Body of pancreas (tissue), 4 donors: ENCODE results near the gene EFCAB9. TPM values are rescaled to one million over a fixed set of nuclear protein-coding genes. Genes with fewer than 3 reads are reported as not detected.

Experiments used
- ATAC-seq: fragments of 150-250 bp; one replicate; pipeline ENCODE4 v1.9.1; 2016
- DNase-seq, 4 donors: peaks; one replicate each; pipeline ENCODE4 v3.0.0-alpha.2; 2019
- H3K27ac ChIP-seq, 4 donors: fragments of 200-600 bp; sonication (generic); 1 replicate in 3 of 4; 2 replicates in 1 of 4; pipeline versions ENCODE4 v1.5.1 to v1.6.1; 2016 to 2019; ENCODE audit warnings: mild to moderate bottlenecking in 1 of 4, mixed read lengths in 1 of 4, moderate library complexity in 1 of 4
- H3K27me3 ChIP-seq, 2 donors: fragments of 200-600 bp; sonication (generic); one replicate each; pipeline ENCODE4 v1.6.0; 2016; ENCODE audit warnings: mild to moderate bottlenecking in 1 of 2
- H3K36me3 ChIP-seq, 2 donors: fragments of 200-600 bp; sonication (generic); replicated peaks in 1 of 2; 2 replicates each; pipeline ENCODE4 v1.5.1; 2016; ENCODE audit warnings: low read depth in 2 of 2; ENCODE audit not compliant: insufficient read depth in 1 of 2
- H3K4me1 ChIP-seq: fragments of 200-600 bp; sonication (generic); one replicate; pipeline ENCODE4 v1.6.0; 2016
- H3K4me3 ChIP-seq, 2 donors: fragments of 200-600 bp; sonication (generic); 1 replicate in 1 of 2; 2 replicates in 1 of 2; pipeline ENCODE4 v1.5.1; 2016 to 2019
- H3K9me3 ChIP-seq, 3 donors: fragments of 200-600 bp; sonication (generic); 1 replicate in 2 of 3; 2 replicates in 1 of 3; pipeline ENCODE4 v1.5.1; 2016
- CTCF ChIP-seq, 7 experiments: fragments of 450-650 bp in 4 of 7; fragments of 200-600 bp in 3 of 7; sonication (generic) in 3 of 7; IDR thresholded peaks; one replicate each; pipeline ENCODE4 v1.5.1; 2016 to 2019; ENCODE audit warnings: antibody characterized with exemption in 7 of 7
- POLR2A ChIP-seq, 3 donors: fragments of 450-650 bp; IDR thresholded peaks; one replicate each; pipeline ENCODE4 v1.6.1; 2016; ENCODE audit warnings: antibody characterized with exemption in 3 of 3, mild to moderate bottlenecking in 2 of 3
- WGBS, 2 donors: methylation state at CpG; one replicate each; pipeline ENCODE4 v1.1.5; 2017; 5-methylcytosine and 5-hydroxymethylcytosine counted together
- intact Hi-C: fragments of 100-400 bp; cut with DNase I; formaldehyde crosslinking; loops from one replicate; pipeline ENCODE4 v1.15.1; 2023
- total RNA-seq, 2 donors: library from RNA; depleted of rRNA; stranded (reverse); fragments of >200 nt; gene quantifications; one replicate each; pipeline ENCODE4 v1.1.0, GENCODE V29; 2016

Gene EFCAB9
- total RNA-seq = not detected

GRCh38 chr5:172193872-172194271 is at the start of gene EFCAB9:
Gene EFCAB9 (plus strand): TSS chr5:172194172. CDS start chr5:172194173, 1 bp downstream.
- no peak within 1 kb of the TSS for H3K4me3 ChIP-seq
- intact Hi-C loops = no loop called here

GRCh38 chr5:172144291-172144815 is 49.6 kb upstream of the EFCAB9 start:
- DNase-seq (no peak), ATAC-seq (no peak)
- Histone ChIP-seq H3K4me1 (peaks cover 15% of the 10 kb centered on the region), H3K9me3 (no peaks in the 10 kb centered on the region), H3K27ac (no peak overlapping the region), H3K27me3 (no peaks in the 10 kb centered on the region), H3K4me3 (no peak overlapping the region), H3K36me3 (no peaks in the 10 kb centered on the region)
- intact Hi-C loops = no loop called here
- whole genome bisulfite sequencing, 2 donors = 44 to 60% methylated on average over 7 to 10 of the region's 10 CpGs
- TF ChIP-seq CTCF (IDR thresholded peaks at IDR 0.05) (no peak), POLR2A (IDR thresholded peaks at IDR 0.05) (no peak)

More at GRCh38 chr5:172193872-172194271, at the start of gene EFCAB9:
- H3K27me3 ChIP-seq = no peaks in the 10 kb centered on the region
- TF ChIP-seq CTCF (IDR thresholded peaks at IDR 0.05) = no peak
- TF ChIP-seq POLR2A (IDR thresholded peaks at IDR 0.05) = no peak
- no peak within 1 kb of the TSS for H3K27ac ChIP-seq
- no peaks in the 10 kb centered on the region for H3K36me3 ChIP-seq
- 49 to 63% methylated on average over 6 of the region's 6 CpGs for WGBS, 2 donors
- ATAC-seq (no peak), DNase-seq (no peak)
- no peaks in the 10 kb centered on the region for H3K9me3 ChIP-seq
- no peaks in the 10 kb centered on the region for H3K4me1 ChIP-seq

GRCh38 chr5:172144931-172145869 is 48.8 kb upstream of the EFCAB9 start:
- WGBS, 2 donors = 90% methylated on average over 11 to 15 of the region's 15 CpGs
- H3K4me3 ChIP-seq = no peak overlapping the region
- no peaks in the 10 kb centered on the region for H3K27me3 ChIP-seq
- TF ChIP-seq CTCF (IDR thresholded peaks at IDR 0.05) (no peak), POLR2A (IDR thresholded peaks at IDR 0.05) (no peak)
- H3K4me1 ChIP-seq = peaks cover 15% of the 10 kb centered on the region
- DNase-seq (no peak), ATAC-seq (no peak)
- no peaks in the 10 kb centered on the region for H3K9me3 ChIP-seq
- intact Hi-C loops = no loop called here
- no peaks in the 10 kb centered on the region for H3K36me3 ChIP-seq
- no peak overlapping the region for H3K27ac ChIP-seq

- H3K36me3 ChIP-seq = no peaks in the 10 kb centered on the region
- no peak for DNase-seq
- H3K27ac ChIP-seq = no peak overlapping the region
Measured at GRCh38 chr5:172145870-172146747, 47.9 kb upstream of the EFCAB9 start.

More at GRCh38 chr5:172145870-172146747, 47.9 kb upstream of the EFCAB9 start:
- intact Hi-C loops = no loop called here
- no peak for ATAC-seq
- 87 to 88% methylated on average over 20 to 21 of the region's 21 CpGs for WGBS, 2 donors
- TF ChIP-seq CTCF (IDR thresholded peaks at IDR 0.05) = no peak
- TF ChIP-seq POLR2A (IDR thresholded peaks at IDR 0.05) = no peak
- no peak overlapping the region for H3K4me3 ChIP-seq
- H3K4me1 ChIP-seq = peaks cover 15% of the 10 kb centered on the region
- H3K9me3 ChIP-seq = no peaks in the 10 kb centered on the region
- no peaks in the 10 kb centered on the region for H3K27me3 ChIP-seq
